ENCODE measurements around the gene YIPF4. TPM values are rescaled to one million over a fixed set of nuclear protein-coding genes. Genes with fewer than 3 reads are reported as not detected.
"Not testable (repeated sequence)": the region's sequence is repeated elsewhere in the genome, so short reads cannot be mapped to it uniquely, and the experiment has no call there.

YIPF4 gene
- total RNA-seq (2014; rRNA removed; shearing (Covaris generic)) = 38.0 and 39.0 TPM in 2 replicates

DNA sequence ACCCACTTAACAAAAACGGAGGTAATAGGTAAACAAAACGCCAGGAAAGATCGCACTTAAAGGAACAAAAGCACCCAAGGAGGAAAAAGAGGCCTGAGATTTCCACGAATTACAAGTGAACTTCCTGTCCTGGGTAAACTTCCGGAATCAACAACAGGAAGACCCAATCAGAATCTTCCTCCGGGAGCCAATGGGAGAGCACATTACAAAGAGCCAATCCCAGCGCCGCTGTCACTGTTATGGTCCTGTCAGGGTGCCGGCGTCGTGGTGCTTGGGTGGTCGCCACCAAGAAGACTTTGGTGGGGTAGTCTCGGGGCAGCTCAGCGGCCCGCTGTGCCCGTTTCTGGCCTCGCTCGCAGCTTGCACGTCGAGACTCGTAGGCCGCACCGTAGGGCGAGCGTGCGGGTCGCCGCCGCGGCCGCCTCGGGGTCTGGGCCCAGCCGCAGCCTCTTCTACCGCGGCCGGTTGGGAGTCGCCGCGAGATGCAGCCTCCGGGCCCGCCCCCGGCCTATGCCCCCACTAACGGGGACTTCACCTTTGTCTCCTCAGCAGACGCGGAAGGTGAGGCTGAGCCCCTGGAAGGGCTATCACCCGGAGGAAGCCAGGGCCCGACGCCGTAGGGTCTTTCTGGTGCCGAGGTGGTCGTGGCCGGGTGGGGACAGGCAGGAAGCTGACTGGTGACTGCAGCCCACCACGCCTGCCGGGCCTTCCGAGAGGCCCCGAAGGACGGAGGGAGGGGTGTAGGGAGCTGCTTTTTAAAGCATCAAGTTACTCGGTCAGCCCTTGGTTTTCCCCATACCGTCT lies at the start of gene YIPF4:
TSS of gene YIPF4 (plus strand) at position 231 of the 804 bp plus-strand sequence. CDS start at position 483, 252 bp downstream.
- peak; percentile 92 for DNase-seq (ENCODE audit: low read depth)

DNA sequence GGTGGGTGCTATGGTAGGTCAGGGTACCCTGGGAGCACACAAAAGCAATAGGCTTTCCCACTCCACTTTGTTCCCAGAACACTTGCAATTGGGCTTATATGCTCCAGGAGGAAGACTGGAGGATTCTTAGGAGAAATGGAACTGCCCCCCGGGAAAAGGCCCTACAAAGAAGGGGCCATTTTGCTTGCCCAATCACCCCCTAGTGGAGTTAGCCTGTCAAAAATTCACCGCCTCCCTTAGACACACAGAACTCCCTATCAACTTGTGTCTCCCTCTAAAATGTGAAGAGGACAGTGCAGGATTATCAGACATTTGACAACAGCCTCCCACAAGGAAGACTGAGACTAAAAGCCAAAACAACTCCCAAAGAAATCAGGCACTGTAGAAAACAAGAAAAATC lies 49.5 kb upstream of the YIPF4 start:
- DNase-seq (ENCODE audit: low read depth) = no peak

DNA sequence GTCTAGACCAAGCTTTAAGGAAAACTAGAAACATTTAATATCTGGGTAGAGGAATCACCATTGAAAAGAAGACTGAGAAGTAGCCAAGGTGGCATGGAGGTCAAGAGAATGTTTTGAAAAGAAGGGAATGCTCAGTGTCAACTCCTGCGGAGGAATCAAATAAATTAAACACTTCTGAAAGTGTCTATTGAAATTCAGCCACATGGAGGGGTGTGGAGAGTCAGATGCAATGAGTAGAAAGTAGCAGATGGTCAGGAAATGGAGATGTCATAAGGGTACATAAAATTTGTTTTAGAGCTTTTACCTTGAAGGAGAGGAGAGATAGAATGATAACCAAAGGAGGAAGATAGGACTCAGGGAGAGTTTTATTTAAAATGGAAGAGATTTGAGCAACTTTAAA lies 48.1 kb upstream of the YIPF4 start:
- DNase-seq (ENCODE audit: low read depth) = no peak

- no peak for DNase-seq (ENCODE audit: low read depth)
These were observed 45.7 kb upstream of the YIPF4 start for GRCh38 chr2:32231959-32232358.

DNA sequence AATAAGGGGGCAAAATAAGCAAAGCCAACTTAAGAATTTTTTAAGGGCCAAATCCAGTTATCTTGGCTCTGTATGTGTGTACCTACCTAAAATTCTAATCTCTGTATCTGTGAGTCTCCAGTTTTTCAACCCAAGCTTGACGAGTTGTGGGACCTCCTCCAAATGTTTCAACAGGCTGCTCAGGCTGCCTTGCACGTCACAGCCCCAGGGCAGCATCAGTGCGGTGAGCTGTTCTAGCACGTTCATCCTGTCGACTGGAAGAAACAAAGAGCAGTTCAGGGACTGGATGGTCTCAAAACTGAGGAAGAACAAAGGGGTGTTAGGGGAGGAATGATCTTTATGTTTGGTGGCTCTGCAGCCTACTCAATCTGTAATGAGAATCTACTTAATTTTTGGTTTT lies 42.4 kb upstream of the YIPF4 start:
- peak; percentile 76 for DNase-seq (ENCODE audit: low read depth)

GRCh38 chr2:32237488-32237887 lies 40.2 kb upstream of the YIPF4 start:
- DNase-seq (ENCODE audit: low read depth) = no peak

DNA sequence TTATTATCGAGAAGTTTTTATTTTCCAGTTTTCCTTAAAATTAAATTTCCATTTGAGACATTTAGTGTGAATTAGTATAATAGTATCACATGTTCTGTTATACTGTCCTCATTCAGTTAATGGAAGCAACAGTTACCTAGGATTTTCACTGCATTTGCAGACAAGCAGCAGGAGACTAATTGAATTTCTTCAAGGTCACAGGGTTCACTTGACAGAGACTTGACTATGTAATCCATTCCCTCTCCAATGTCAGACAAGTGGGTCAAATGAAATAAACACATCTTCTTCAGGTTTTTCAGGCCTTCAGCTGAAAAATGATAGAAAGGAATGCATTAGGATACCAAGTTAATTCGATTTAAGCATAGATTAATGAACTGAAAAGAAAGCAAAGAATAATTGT lies 39.7 kb upstream of the YIPF4 start:
- no peak for DNase-seq (ENCODE audit: low read depth)

- no peak for DNase-seq (ENCODE audit: low read depth)
These were observed 35.4 kb upstream of the YIPF4 start for GRCh38 chr2:32242331-32242730.

DNA sequence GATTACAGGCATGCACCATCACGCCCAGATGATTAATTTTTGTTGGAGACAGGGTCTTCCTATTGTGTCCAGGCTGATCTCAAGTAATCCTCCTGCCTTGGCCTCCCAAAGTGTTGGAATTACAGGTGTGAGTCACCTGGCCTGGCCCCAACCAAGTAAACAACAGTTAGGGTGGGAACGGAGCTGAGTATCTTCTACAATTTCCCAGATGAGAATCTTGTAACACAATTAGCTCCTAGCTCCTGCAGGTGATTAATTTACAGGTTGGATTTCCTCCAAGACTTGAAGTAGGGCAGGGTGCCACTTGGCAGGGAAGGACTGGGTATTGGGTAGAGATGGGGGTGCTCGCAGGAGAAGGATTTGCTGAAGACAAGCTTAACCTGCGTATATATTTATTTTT lies 30.8 kb upstream of the YIPF4 start:
- no peak for DNase-seq (ENCODE audit: low read depth)

- DNase-seq (ENCODE audit: low read depth) = no peak
These were observed 29.4 kb upstream of the YIPF4 start for GRCh38 chr2:32248299-32248698.

GRCh38 chr2:32249731-32250236 lies 27.9 kb upstream of the YIPF4 start:
- DNase-seq (ENCODE audit: low read depth) = no peak

- no peak for DNase-seq (ENCODE audit: low read depth)
These were observed 27.4 kb upstream of the YIPF4 start for GRCh38 chr2:32250290-32250689.

- DNase-seq (ENCODE audit: low read depth) = no peak
These were observed 19.5 kb upstream of the YIPF4 start for GRCh38 chr2:32258242-32258641.

DNA sequence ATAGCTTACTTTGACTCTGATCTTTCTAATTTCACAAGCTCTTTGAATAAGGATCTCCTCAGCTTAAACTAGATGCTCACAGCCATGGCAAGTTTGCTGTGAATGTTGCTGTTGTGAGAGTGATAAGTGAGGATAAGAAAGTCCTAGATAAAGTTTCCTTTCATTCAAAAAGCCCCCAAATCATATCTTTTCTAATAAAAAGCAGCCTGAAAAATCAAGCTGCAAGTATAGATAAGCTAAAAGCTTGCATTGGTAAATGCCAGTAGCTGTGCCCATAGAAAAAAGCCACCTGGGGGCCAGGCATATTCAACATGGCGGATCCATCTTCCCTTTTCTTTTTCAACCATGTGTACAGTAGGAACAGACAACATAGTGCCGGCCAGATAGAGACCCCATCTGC lies 17.3 kb upstream of the YIPF4 start:
- no peak for DNase-seq (ENCODE audit: low read depth)

DNA sequence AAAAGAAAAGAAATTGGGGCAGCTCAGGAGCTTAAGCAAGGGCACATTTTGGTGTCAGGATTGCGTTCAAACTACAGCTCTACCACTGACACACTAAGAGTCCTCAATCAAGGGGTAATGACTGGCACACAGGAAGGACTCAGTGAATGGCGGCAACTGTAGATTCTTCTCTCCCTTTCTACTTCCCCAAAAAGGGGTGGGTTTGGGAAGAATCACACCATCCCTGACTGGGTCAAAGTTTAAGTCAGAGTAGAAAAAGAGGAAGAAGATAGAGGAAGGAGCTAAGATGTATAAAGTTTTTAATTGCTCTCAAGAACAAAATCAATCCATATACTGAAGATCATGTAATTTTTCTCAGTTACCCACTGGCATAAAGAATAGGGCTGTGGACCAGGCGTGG lies 15.6 kb upstream of the YIPF4 start:
- no peak for DNase-seq (ENCODE audit: low read depth)

- no peak for DNase-seq (ENCODE audit: low read depth)
These were observed 13.1 kb upstream of the YIPF4 start, which contains the start of gene NLRC4 for GRCh38 chr2:32264422-32265105. NLRC4 (minus strand) TSS chr2:32264886; CDS start chr2:32256775, 8,111 bp downstream.

GRCh38 chr2:32271063-32271462 lies 6.6 kb upstream of the YIPF4 start:
- DNase-seq (ENCODE audit: low read depth) = no peak

GRCh38 chr2:32272279-32272678 lies 5.4 kb upstream of the YIPF4 start:
- DNase-seq (ENCODE audit: low read depth) = no peak

GRCh38 chr2:32274289-32274688 lies 3.4 kb upstream of the YIPF4 start:
- peak; percentile 16 for DNase-seq (ENCODE audit: low read depth)

DNA sequence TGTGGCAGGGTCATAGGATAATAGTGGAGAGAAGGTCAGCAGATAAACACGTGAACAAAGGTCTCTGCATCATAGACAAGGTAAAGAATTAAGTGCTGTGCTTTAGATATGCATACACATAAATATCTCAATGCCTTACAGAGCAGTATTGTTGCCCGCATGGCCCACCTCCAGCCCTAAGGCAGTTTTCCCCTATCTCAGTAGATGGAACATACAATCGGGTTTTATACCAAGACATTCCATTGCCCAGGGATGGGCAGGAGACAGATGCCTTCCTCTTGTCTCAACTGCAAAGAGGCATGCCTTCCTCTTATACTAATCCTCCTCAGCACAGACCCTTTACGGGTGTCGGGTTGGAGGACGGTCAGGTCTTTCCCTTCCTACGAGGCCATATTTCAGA lies 1.9 kb upstream of the YIPF4 start:
- not testable (repeated sequence) for DNase-seq (ENCODE audit: low read depth)

GRCh38 chr2:32277363-32277673 lies 386 bp upstream of the YIPF4 start:
- no peak for DNase-seq (ENCODE audit: low read depth)

- no peak for DNase-seq (ENCODE audit: low read depth)
These were observed 762 bp downstream of the YIPF4 start for GRCh38 chr2:32278478-32278853.

DNA sequence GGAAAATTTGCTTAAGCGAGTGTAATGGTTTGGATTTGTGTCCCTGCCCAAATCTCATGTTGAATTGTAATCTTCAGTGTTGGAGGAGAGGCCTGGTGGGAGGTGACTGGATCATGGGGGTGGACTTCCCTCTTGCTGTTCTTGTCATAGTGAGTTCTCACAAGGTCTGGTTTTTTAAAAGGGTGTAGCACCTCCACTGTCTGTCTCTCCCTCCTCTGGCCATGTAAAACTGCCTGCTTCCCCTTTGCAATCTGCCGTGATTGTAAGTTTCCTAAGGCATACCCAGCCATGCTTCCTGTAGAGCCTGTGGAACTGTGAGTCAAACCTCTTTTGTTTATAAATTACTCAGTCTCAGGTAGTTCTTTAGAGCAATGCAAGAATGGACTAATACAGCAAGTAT lies 6.6 kb downstream of the YIPF4 start:
- no peak for DNase-seq (ENCODE audit: low read depth)

All from RPMI7951 (cell line).